A673 (cell line): Measurements from ENCODE around the gene ARSB. TPM values are rescaled to one million over a fixed set of nuclear protein-coding genes. Genes with fewer than 3 reads are reported as not detected.

Experiments
- BruUV-seq: library from RNA; stranded (reverse); fragments of 400-500 nt; replicated peaks from 2 replicates; lab custom pipeline; 2021; lab: Mats Ljungman, UMichigan
- CTCF ChIA-PET: fragments of 300-600 bp; sonication (Branson Sonifier 250); formaldehyde crosslinking; loops from one replicate; lab custom pipeline; 2022; ENCODE audit warnings: antibody characterized with exemption; lab: Charles Lee
- POLR2A ChIA-PET: fragments of 300-600 bp; sonication (Branson Sonifier 250); formaldehyde crosslinking; loops from one replicate; lab custom pipeline; 2022; ENCODE audit warnings: antibody characterized with exemption; ENCODE audit not compliant: low non-redundant PET; lab: Charles Lee
- DNase-seq: peaks from one replicate; pipeline ENCODE4 v3.0.0-alpha.2; 2015; ENCODE audit warnings: low spot score
- H3K27ac ChIP-seq: fragments of 200-600 bp; sonication (generic); 2 replicates; pipeline ENCODE4 v1.5.1; 2016; ENCODE audit warnings: mixed run types, low read depth, mild to moderate bottlenecking, mixed read lengths, antibody characterized with exemption, low read length; ENCODE audit not compliant: poor library complexity, severe bottlenecking
- H3K27me3 ChIP-seq: fragments of 200-600 bp; sonication (generic); replicated peaks from 2 replicates; pipeline ENCODE4 v1.6.1; 2017; ENCODE audit warnings: mixed run types, low read depth, mild to moderate bottlenecking, mixed read lengths, antibody characterized with exemption, low read length; ENCODE audit not compliant: insufficient read depth, poor library complexity
- H3K36me3 ChIP-seq: fragments of 200-600 bp; sonication (generic); 2 replicates; pipeline ENCODE4 v1.6.1; 2016; ENCODE audit warnings: mixed run types, mild to moderate bottlenecking, mixed read lengths, antibody characterized with exemption, low read length; ENCODE audit not compliant: insufficient read depth, poor library complexity, severe bottlenecking
- H3K4me1 ChIP-seq: fragments of 200-600 bp; sonication (generic); 2 replicates; pipeline ENCODE4 v1.6.1; 2017; ENCODE audit warnings: mixed run types, mild to moderate bottlenecking, mixed read lengths, antibody characterized with exemption, low read length; ENCODE audit not compliant: insufficient read depth, poor library complexity, severe bottlenecking
- H3K4me3 ChIP-seq: fragments of 200-600 bp; sonication (generic); 2 replicates; pipeline ENCODE4 v1.5.1; 2016; ENCODE audit warnings: low read depth, mixed run types, mild to moderate bottlenecking, mixed read lengths, low read length; ENCODE audit not compliant: poor library complexity, severe bottlenecking
- H3K9me3 ChIP-seq: fragments of 200-600 bp; sonication (generic); 2 replicates; pipeline ENCODE4 v1.6.1; 2016; ENCODE audit warnings: mixed run types, low read depth, mild to moderate bottlenecking, mixed read lengths, antibody characterized with exemption, low read length; ENCODE audit not compliant: poor library complexity, severe bottlenecking
- EZH2 ChIP-seq: fragments of 200-600 bp; sonication (generic); IDR thresholded peaks from 2 replicates; pipeline ENCODE4 v1.6.1; 2017; ENCODE audit warnings: borderline replicate concordance, low read depth, mild to moderate bottlenecking, mixed read lengths, antibody characterized with exemption, low read length; ENCODE audit not compliant: poor library complexity, severe bottlenecking
- intact Hi-C: fragments of 100-400 bp; cut with micrococcal nuclease; formaldehyde crosslinking; loops from one replicate; pipeline ENCODE4 v1.10.0; 2022; ENCODE audit not compliant: unreplicated experiment
- total RNA-seq: library from RNA; stranded (reverse); gene quantifications from 2 replicates; pipeline ENCODE4 v1.2.3, GENCODE V29; 2021
- TF ChIP-seq, protein P1 (sequence below): fragments of 300-800, 200-600 bp; sonication (generic); conservative IDR thresholded peaks from 2 replicates; pipeline ENCODE4 v1.5.1; 2017; ENCODE audit warnings: low read depth, mild to moderate bottlenecking, antibody characterized with exemption, low read length, moderate library complexity, mixed read lengths

ARSB gene
- total RNA-seq, 1 experiment from 2014 or later = 16.8 TPM

DNA sequence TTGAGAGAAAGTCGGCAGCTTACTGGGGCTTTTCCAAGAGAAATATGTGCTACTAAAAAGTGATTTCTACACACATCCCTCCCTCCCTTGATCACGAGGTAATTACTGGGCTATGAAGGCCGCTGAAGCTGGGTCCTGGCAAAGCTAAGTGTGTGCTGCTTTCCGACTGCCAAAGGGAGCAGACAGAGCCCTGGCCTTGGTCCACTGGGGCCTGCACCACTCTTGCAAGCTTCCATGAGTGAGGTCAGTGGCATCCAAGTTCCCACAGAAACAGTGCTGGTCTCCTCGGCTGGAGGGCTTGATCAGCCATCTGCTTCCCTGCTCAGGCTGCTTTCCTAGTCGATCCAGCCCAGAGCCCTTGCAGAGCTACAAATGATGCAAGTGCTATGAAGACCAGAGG is 181.8 kb downstream of the ARSB start:
- ChIA-PET CTCF (no interaction called here), POLR2A (no interaction called here)
- no peaks in the 10 kb centered on the region for H3K9me3 ChIP-seq
- H3K36me3 ChIP-seq = no peaks in the 10 kb centered on the region
- no peak overlapping the region for H3K27ac ChIP-seq
- BruUV-seq = no TSS peak
- no peak for DNase-seq
- no peaks in the 10 kb centered on the region for H3K4me1 ChIP-seq
- no peak for TF ChIP-seq EZH2
- TF ChIP-seq, protein P1, sequence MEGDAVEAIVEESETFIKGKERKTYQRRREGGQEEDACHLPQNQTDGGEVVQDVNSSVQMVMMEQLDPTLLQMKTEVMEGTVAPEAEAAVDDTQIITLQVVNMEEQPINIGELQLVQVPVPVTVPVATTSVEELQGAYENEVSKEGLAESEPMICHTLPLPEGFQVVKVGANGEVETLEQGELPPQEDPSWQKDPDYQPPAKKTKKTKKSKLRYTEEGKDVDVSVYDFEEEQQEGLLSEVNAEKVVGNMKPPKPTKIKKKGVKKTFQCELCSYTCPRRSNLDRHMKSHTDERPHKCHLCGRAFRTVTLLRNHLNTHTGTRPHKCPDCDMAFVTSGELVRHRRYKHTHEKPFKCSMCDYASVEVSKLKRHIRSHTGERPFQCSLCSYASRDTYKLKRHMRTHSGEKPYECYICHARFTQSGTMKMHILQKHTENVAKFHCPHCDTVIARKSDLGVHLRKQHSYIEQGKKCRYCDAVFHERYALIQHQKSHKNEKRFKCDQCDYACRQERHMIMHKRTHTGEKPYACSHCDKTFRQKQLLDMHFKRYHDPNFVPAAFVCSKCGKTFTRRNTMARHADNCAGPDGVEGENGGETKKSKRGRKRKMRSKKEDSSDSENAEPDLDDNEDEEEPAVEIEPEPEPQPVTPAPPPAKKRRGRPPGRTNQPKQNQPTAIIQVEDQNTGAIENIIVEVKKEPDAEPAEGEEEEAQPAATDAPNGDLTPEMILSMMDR = no peak
- H3K27me3 ChIP-seq = no peaks in the 10 kb centered on the region
- intact Hi-C loops = no loop called here
- no peak overlapping the region for H3K4me3 ChIP-seq

DNA sequence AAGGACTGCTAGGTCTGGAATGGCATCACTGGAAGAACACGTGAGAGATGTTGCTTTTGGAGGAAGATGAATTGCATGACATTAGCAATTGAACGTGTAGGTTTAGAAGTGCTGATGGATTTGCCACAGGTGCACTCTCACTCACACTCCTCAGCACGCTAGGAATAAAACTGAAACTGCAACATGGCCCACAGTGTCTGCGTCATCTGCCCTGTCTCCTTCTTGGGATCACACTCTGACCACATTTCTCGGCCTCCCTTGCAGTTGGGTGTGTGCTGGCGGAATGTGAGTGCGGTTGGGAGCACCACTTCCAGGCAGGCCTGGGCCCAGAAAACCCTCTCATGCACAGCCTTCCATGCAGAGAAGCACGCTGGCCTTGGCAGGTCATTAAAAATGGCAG is 183.7 kb downstream of the ARSB start:
- POLR2A ChIA-PET = no interaction called here
- H3K4me1 ChIP-seq = no peaks in the 10 kb centered on the region
- H3K4me3 ChIP-seq = no peak overlapping the region
- DNase-seq = no peak
- CTCF ChIA-PET = no interaction called here
- no peak for TF ChIP-seq EZH2
- TF ChIP-seq, protein P1 = no peak
- no peaks in the 10 kb centered on the region for H3K36me3 ChIP-seq
- no TSS peak for BruUV-seq
- no peaks in the 10 kb centered on the region for H3K9me3 ChIP-seq
- no peak overlapping the region for H3K27ac ChIP-seq
- intact Hi-C loops = no loop called here
- no peaks in the 10 kb centered on the region for H3K27me3 ChIP-seq

DNA sequence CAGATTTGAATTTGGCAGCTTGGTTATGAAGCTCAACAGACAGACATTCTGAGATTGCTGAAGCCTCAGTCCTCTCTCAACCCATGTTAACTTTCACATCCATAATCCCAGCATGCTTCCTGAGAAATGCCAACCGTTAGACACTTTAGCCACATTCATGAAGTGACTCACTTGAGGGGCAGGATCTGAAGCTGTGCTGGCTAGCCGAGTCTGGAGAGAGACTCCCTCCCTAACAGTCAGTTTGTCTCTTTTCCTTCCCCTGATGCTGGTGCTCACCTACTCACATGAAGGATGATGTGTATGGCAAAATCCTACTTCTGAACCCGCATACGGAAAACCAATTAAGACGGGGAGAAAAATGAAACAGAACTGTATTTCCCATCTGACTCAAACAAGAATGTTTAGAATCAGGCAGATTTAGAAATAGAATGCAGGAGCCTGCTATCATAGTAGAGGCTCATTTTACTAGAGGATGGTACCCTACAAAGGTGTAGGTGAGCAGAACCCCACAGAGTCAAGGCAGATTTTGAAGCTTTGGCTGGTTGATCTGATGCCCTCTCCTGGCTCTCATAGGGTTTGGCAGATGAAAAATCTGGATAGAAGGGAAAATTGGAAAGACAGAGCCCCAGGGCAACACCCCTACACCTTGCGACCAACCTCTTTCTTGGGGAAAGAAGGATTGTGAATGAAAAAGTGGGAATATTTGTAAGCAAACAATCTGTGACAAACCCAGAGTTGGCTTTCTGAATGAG is 185.7 kb downstream of the ARSB start:
- CTCF ChIA-PET = no interaction called here
- Histone ChIP-seq H3K27me3 (no peaks in the 10 kb centered on the region), H3K27ac (no peak overlapping the region), H3K9me3 (no peaks in the 10 kb centered on the region), H3K4me3 (no peak overlapping the region), H3K4me1 (no peaks in the 10 kb centered on the region), H3K36me3 (no peaks in the 10 kb centered on the region)
- TF ChIP-seq, protein P1 = no peak
- TF ChIP-seq EZH2 = no peak
- DNase-seq = no peak
- intact Hi-C loops = no loop called here
- POLR2A ChIA-PET = no interaction called here
- no TSS peak for BruUV-seq
